HepG2 (cell line): ENCODE data around the gene CPVL. TPM values are rescaled to one million over a fixed set of nuclear protein-coding genes. Genes with fewer than 3 reads are reported as not detected.

Experiments used
- GZF1 ChIP-seq: sonication (generic); formaldehyde crosslinking; IDR thresholded peaks from 2 replicates; pipeline ENCODE4 v1.5.1; 2020; ENCODE audit warnings: mild to moderate bottlenecking, missing genetic modification reagents
- HOXA3 ChIP-seq: sonication (generic); formaldehyde crosslinking; IDR thresholded peaks from 2 replicates; pipeline ENCODE4 v1.5.0; 2020; ENCODE audit warnings: missing genetic modification reagents
- NCOA5 ChIP-seq: sonication (generic); formaldehyde crosslinking; IDR thresholded peaks from 2 replicates; pipeline ENCODE4 v1.4.0; 2020; ENCODE audit warnings: missing genetic modification reagents
- RELA ChIP-seq: sonication (generic); formaldehyde crosslinking; IDR thresholded peaks from 2 replicates; pipeline ENCODE4 v1.4.0; 2020; ENCODE audit warnings: missing genetic modification reagents
- TRIM24 ChIP-seq: sonication (generic); formaldehyde crosslinking; IDR thresholded peaks from 2 replicates; pipeline ENCODE4 v1.8.0; 2022; ENCODE audit warnings: mild to moderate bottlenecking, missing genetic modification reagents
- ZKSCAN5 ChIP-seq: sonication (generic); formaldehyde crosslinking; IDR thresholded peaks from 2 replicates; pipeline ENCODE4 v1.5.1; 2020; ENCODE audit warnings: mild to moderate bottlenecking, missing genetic modification reagents
- ZNF337 ChIP-seq: sonication (generic); formaldehyde crosslinking; IDR thresholded peaks from 2 replicates; pipeline ENCODE4 v1.5.1; 2020; ENCODE audit warnings: missing genetic modification reagents, low read depth, mild to moderate bottlenecking, borderline replicate concordance
- ZNF382 ChIP-seq: sonication (generic); formaldehyde crosslinking; IDR thresholded peaks from 2 replicates; pipeline ENCODE4 v1.5.0; 2020; ENCODE audit warnings: missing genetic modification reagents, mild to moderate bottlenecking, borderline replicate concordance
- ZNF44 ChIP-seq: sonication (generic); formaldehyde crosslinking; IDR thresholded peaks from 2 replicates; pipeline ENCODE4 v1.5.1; 2020; ENCODE audit warnings: mild to moderate bottlenecking, missing genetic modification reagents
- ZNF850 ChIP-seq: sonication (generic); formaldehyde crosslinking; conservative IDR thresholded peaks from 2 replicates; pipeline ENCODE4 v1.9.0; 2021; ENCODE audit warnings: mild to moderate bottlenecking, missing genetic modification reagents
- polyA plus RNA-seq, 8 experiments: library from polyadenylated mRNA; depleted of rRNA in 3 of 8; stranded (reverse) in 7 of 8; unstranded in 1 of 8; fragments of >200 nt; fragmentation: Illumina TruSeq in 4 of 8; extraction: Trizol in 4 of 8; gene quantifications; 2 replicates each; pipeline versions ENCODE4 v1.2.1 to v1.2.3, GENCODE V29; 2011 to 2016; ENCODE audit warnings: low read depth in 4 of 8, missing spikeins in 1 of 8, mixed read lengths in 1 of 8; ENCODE audit not compliant: insufficient read depth in 1 of 8
- total RNA-seq, 5 experiments: library from RNA; depleted of rRNA; stranded (reverse); fragments of >200 nt; fragmentation: Illumina TruSeq; extraction: Trizol; gene quantifications; 2 replicates each; pipeline ENCODE4 v1.2.3, GENCODE V29; 2016; ENCODE audit warnings: low read depth in 1 of 5
- TF ChIP-seq, protein P1 (sequence below): sonication (generic); formaldehyde crosslinking; IDR thresholded peaks from 2 replicates; pipeline ENCODE4 v1.4.0; 2020; ENCODE audit warnings: missing genetic modification reagents, borderline replicate concordance
- TF ChIP-seq, protein P2 (sequence below): IDR thresholded peaks from 2 replicates; pipeline ENCODE4 v1.6.1; 2016; ENCODE audit warnings: missing biosample characterization, missing genetic modification reagents, low read depth
- TF ChIP-seq, protein P3 (sequence below): sonication (generic); formaldehyde crosslinking; IDR thresholded peaks from 2 replicates; pipeline ENCODE4 v1.4.0; 2020; ENCODE audit warnings: missing genetic modification reagents

CPVL gene
- total and polyA plus RNA-seq, 2 of the 13 experiments (the other 11 are each of a cell fraction or from before 2014, with no cell fraction given), result 59.2 to 294 TPM

DNA sequence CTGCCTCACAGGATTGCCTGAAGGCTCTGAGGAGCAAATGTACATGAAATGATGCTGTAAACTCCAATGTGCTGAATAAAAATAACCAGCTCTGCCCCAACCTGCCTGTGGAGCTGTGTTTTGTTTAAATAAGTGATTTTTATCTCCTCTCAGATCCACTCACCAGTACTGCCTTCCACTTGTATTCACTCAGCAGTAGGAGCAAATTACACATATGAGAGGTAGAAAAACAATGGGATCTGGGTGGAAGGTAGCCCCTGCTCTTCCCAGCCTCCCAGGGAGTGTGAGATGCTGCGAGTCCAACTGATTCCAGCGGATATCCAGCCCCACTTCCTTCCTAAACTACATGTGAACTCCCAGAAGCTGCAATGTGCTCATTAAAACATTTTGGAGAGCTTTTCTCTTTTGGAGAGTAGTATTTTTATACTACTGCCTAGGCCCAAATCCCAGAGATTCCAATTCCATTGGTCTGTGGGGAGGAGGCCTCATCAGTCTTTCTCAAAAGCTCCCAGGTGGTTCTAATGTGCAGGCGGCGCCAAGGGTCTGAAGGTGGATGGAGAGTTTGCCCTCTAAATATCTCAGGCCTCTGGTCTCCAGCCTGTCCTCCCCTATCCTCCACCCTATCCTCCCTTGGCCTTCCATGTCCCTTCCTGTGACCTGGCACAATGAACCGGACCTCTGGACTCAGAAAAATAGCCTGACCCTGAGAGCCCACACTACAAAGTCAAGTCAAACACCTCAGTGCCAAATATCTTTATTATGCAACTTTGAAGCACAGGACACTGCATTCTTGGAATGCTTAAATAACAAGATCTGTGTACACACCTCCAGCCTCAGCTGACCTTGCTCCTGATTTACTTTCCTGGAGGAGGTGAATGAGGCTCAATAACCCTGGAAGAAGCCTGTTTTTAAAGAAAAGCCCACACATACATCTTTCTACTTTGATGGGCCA lies 46.2 kb downstream of the CPVL start (continued):
- TF ChIP-seq ZNF44 (CRISPR knock-in tag) (no peak), ZNF337 (CRISPR knock-in tag) (no peak), TRIM24 (CRISPR knock-in tag) (peak; percentile 84), NCOA5 (CRISPR knock-in tag) (no peak), ZNF850 (CRISPR knock-in tag) (no peak), RELA (CRISPR knock-in tag) (0 out of 2 replicates have a peak, but pooled peaks have one; percentile 32), ZNF382 (CRISPR knock-in tag) (no peak), ZKSCAN5 (CRISPR knock-in tag) (no peak), HOXA3 (peak; percentile 71; the same call in 1 of the 2 replicates), GZF1 (CRISPR knock-in tag) (no peak)
- TF ChIP-seq, protein P1, sequence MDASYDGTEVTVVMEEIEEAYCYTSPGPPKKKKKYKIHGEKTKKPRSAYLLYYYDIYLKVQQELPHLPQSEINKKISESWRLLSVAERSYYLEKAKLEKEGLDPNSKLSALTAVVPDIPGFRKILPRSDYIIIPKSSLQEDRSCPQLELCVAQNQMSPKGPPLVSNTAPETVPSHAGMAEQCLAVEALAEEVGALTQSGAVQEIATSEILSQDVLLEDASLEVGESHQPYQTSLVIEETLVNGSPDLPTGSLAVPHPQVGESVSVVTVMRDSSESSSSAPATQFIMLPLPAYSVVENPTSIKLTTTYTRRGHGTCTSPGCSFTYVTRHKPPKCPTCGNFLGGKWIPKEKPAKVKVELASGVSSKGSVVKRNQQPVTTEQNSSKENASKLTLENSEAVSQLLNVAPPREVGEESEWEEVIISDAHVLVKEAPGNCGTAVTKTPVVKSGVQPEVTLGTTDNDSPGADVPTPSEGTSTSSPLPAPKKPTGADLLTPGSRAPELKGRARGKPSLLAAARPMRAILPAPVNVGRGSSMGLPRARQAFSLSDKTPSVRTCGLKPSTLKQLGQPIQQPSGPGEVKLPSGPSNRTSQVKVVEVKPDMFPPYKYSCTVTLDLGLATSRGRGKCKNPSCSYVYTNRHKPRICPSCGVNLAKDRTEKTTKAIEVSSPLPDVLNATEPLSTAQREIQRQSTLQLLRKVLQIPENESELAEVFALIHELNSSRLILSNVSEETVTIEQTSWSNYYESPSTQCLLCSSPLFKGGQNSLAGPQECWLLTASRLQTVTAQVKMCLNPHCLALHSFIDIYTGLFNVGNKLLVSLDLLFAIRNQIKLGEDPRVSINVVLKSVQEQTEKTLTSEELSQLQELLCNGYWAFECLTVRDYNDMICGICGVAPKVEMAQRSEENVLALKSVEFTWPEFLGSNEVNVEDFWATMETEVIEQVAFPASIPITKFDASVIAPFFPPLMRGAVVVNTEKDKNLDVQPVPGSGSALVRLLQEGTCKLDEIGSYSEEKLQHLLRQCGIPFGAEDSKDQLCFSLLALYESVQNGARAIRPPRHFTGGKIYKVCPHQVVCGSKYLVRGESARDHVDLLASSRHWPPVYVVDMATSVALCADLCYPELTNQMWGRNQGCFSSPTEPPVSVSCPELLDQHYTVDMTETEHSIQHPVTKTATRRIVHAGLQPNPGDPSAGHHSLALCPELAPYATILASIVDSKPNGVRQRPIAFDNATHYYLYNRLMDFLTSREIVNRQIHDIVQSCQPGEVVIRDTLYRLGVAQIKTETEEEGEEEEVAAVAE (CRISPR knock-in tag), result peak; percentile 64; the same call in 1 of the 2 replicates
- TF ChIP-seq, protein P2, sequence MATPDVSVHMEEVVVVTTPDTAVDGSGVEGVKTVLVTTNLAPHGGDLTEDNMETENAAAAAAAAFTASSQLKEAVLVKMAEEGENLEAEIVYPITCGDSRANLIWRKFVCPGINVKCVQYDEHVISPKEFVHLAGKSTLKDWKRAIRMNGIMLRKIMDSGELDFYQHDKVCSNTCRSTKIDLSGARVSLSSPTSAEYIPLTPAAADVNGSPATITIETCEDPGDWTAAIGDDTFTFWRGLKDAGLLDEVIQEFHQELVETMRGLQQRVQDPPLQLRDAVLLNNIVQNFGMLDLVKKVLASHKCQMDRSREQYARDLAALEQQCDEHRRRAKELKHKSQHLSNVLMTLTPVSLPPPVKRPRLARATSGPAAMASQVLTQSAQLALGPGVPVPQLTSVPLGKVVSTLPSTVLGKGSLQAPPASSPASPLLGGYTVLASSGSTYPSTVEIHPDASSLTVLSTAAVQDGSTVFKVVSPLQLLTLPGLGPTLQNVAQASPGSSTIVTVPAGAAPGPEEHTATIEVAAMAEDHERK (CRISPR knock-in tag), result no peak
- TF ChIP-seq, protein P3, sequence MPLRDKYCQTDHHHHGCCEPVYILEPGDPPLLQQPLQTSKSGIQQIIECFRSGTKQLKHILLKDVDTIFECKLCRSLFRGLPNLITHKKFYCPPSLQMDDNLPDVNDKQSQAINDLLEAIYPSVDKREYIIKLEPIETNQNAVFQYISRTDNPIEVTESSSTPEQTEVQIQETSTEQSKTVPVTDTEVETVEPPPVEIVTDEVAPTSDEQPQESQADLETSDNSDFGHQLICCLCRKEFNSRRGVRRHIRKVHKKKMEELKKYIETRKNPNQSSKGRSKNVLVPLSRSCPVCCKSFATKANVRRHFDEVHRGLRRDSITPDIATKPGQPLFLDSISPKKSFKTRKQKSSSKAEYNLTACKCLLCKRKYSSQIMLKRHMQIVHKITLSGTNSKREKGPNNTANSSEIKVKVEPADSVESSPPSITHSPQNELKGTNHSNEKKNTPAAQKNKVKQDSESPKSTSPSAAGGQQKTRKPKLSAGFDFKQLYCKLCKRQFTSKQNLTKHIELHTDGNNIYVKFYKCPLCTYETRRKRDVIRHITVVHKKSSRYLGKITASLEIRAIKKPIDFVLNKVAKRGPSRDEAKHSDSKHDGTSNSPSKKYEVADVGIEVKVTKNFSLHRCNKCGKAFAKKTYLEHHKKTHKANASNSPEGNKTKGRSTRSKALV (CRISPR knock-in tag), result no peak
